ENCODE measurements around the gene MTUS2.

MTUS2 gene

GRCh38 chr13:29423050-29423449 lies 602.9 kb downstream of the MTUS2 start:
- DNase-seq, result no peak

GRCh38 chr13:29427937-29428309 lies 607.8 kb downstream of the MTUS2 start:
- DNase-seq, result no peak

- no peak for DNase-seq
Observed at GRCh38 chr13:29428310-29429181, 608.4 kb downstream of the MTUS2 start.

GRCh38 chr13:29429286-29429900 lies 609.3 kb downstream of the MTUS2 start:
- DNase-seq, result no peak

GRCh38 chr13:29434217-29434945 lies 614.2 kb downstream of the MTUS2 start:
- no peak for DNase-seq

GRCh38 chr13:29435125-29435911 lies 615.2 kb downstream of the MTUS2 start:
- no peak for DNase-seq

- no peak for DNase-seq
Observed at GRCh38 chr13:29436291-29436690, 616.2 kb downstream of the MTUS2 start.

GRCh38 chr13:29436721-29437280 lies 616.7 kb downstream of the MTUS2 start:
- DNase-seq, result no peak

GRCh38 chr13:29438769-29439168 lies 618.6 kb downstream of the MTUS2 start:
- no peak for DNase-seq

- no peak for DNase-seq
Observed at GRCh38 chr13:29439601-29440388, 619.7 kb downstream of the MTUS2 start.

- no peak for DNase-seq
Observed at GRCh38 chr13:29441306-29441705, 621.2 kb downstream of the MTUS2 start.

GRCh38 chr13:29446016-29446415 lies 625.9 kb downstream of the MTUS2 start:
- DNase-seq, result no peak

GRCh38 chr13:29448174-29448573 lies 628.0 kb downstream of the MTUS2 start:
- DNase-seq, result no peak

- DNase-seq, result no peak
Observed at GRCh38 chr13:29449726-29450125, 629.6 kb downstream of the MTUS2 start.

- DNase-seq, result no peak
Observed at GRCh38 chr13:29451976-29452375, 631.8 kb downstream of the MTUS2 start.

- DNase-seq, result no peak
Observed at GRCh38 chr13:29452773-29453616, 632.9 kb downstream of the MTUS2 start.

- no peak for DNase-seq
Observed at GRCh38 chr13:29453617-29454011, 633.5 kb downstream of the MTUS2 start.

- DNase-seq, result no peak
Observed at GRCh38 chr13:29454931-29455481, 634.9 kb downstream of the MTUS2 start.

GRCh38 chr13:29456419-29456818 lies 636.3 kb downstream of the MTUS2 start:
- DNase-seq, result no peak

GRCh38 chr13:29457299-29457698 lies 637.2 kb downstream of the MTUS2 start:
- DNase-seq, result no peak
